Mammary epithelial cell (primary cell): ENCODE measurements around the gene HIP1R.

Experiments used
- CTCF ChIP-seq, 2 donors: IDR thresholded peaks in 1 of 2; conservative IDR thresholded peaks in 1 of 2; 2 replicates each; pipeline ENCODE4 v1.5.1; 2011 to 2012; ENCODE audit warnings: inconsistent platforms in 2 of 2, low read length in 2 of 2, mild to moderate bottlenecking in 2 of 2, control low read depth in 1 of 2, low read depth in 1 of 2; ENCODE audit not compliant: insufficient read depth in 1 of 2; ENCODE audit errors: extremely low read depth in 1 of 2
- EZH2 ChIP-seq: IDR thresholded peaks from 2 replicates; pipeline ENCODE4 v1.6.1; 2012; ENCODE audit warnings: low read length, inconsistent platforms, borderline replicate concordance

GRCh38 chr12:122845041-122845864 is 10.0 kb downstream of the HIP1R start:
- TF ChIP-seq CTCF (conservative IDR thresholded peaks at IDR 0.05 in 1 of 2, IDR thresholded peaks at IDR 0.05 in 1 of 2; ENCODE audit: extremely low read depth in 1 of 2, insufficient read depth in 1 of 2, low read depth in 1 of 2, low read length in 2 of 2) (no peak), EZH2 (no peak)
